Measurements from ENCODE around the gene ZFP36L1. TPM values are rescaled to one million over a fixed set of nuclear protein-coding genes. Genes with fewer than 3 reads are reported as not detected.

The ZFP36L1 gene
- total and polyA plus RNA-seq, 2 of the 13 experiments (the other 11 are each of a cell fraction or from before 2014, with no cell fraction given) = 7.4 to 10.2 TPM

DNA sequence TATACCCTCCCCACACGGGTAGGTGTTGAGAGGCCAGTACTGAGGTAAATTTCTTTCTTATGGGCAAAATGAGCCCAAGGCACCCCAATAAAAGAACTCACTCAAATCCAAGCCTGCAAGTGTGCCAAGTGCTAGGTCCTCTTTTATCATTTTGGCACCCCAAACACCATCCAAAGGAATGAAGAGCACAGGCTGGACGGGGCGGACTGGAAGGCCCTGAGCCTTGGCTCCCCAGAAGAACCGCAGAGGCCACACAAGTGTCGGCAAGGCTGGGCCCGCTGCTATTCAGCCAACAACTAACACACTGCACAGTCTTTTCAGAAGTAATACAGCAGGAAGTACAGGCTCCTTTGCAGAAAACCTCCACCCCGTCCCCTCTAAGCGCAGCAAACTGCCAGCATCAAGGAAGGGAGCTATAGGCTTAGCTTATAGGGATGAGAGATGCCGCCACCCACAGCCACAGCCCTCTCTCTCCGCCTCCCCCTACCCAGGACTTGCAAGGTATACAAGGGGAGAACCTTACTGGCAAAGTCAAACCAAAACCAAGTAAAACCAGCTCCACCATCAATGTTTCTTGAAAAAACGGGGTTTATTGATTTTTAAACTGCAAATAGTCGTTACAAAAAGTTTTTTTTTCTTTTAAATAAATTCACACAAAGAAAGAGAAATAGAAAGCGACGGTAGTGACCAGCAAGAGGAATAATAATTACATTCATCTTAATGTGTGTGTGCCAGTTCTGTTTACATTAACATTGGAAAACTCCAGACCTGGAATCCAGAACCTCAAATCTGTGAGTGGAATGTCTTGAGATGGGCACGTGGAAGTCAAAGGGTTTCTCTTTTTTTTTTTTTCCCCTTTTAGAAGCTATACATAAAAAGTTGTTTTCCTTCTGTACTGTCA lies 5.5 kb downstream of the ZFP36L1 start (continued):
- TF ChIP-seq, protein P1, sequence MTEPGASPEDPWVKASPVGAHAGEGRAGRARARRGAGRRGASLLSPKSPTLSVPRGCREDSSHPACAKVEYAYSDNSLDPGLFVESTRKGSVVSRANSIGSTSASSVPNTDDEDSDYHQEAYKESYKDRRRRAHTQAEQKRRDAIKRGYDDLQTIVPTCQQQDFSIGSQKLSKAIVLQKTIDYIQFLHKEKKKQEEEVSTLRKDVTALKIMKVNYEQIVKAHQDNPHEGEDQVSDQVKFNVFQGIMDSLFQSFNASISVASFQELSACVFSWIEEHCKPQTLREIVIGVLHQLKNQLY (CRISPR knock-in tag; IDR thresholded peaks at IDR 0.05) = no peak
- TF ChIP-seq ZNF24 (IDR thresholded peaks at IDR 0.05) (no peak), BCL6 (CRISPR knock-in tag; IDR thresholded peaks at IDR 0.05) (no peak), ZBTB8A (CRISPR knock-in tag; IDR thresholded peaks at IDR 0.05; ENCODE audit: borderline replicate concordance, low read depth) (no peak), TCF12 (IDR thresholded peaks at IDR 0.05) (no peak), TCF12 (CRISPR knock-in tag; IDR thresholded peaks at IDR 0.05) (no peak), ZC3H4 (CRISPR knock-in tag; IDR thresholded peaks at IDR 0.05; ENCODE audit: borderline replicate concordance) (0 out of 2 replicates have a peak, but pooled peaks have one; percentile 11), RCOR2 (CRISPR knock-in tag; IDR thresholded peaks at IDR 0.05) (no peak), DMAP1 (CRISPR knock-in tag; IDR thresholded peaks at IDR 0.05) (no peak), KMT2A (CRISPR knock-in tag; IDR thresholded peaks at IDR 0.05) (no peak), FOXA3 (CRISPR knock-in tag; IDR thresholded peaks at IDR 0.05) (no peak), ZNF552 (CRISPR knock-in tag; IDR thresholded peaks at IDR 0.05; ENCODE audit: borderline replicate concordance) (no peak), ZMYM4 (CRISPR knock-in tag; IDR thresholded peaks at IDR 0.05) (no peak), SSRP1 (CRISPR knock-in tag; IDR thresholded peaks at IDR 0.05) (peak; percentile 30), ZNF326 (CRISPR knock-in tag; IDR thresholded peaks at IDR 0.05; ENCODE audit: borderline replicate concordance) (no peak), ZC3H13 (CRISPR knock-in tag; IDR thresholded peaks at IDR 0.05) (peak; percentile 68), ZNF333 (CRISPR knock-in tag; IDR thresholded peaks at IDR 0.05; ENCODE audit: borderline replicate concordance) (no peak), ZMYM3 (CRISPR knock-in tag; IDR thresholded peaks at IDR 0.05) (no peak), PRPF4 (IDR thresholded peaks at IDR 0.05; ENCODE audit: low read depth, low read length, poor library complexity, severe bottlenecking) (peak; percentile 78), AHR (CRISPR knock-in tag; IDR thresholded peaks at IDR 0.05) (no peak), ZNF75D (CRISPR knock-in tag; IDR thresholded peaks at IDR 0.05; ENCODE audit: borderline replicate concordance) (0 out of 2 replicates have a peak, but pooled peaks have one; percentile 23), SRSF1 (optimal IDR thresholded peaks at IDR 0.05; ENCODE audit: low read depth, low read length) (peak; percentile 45), TEAD3 (CRISPR knock-in tag; optimal IDR thresholded peaks at IDR 0.05; ENCODE audit: borderline replicate concordance) (no peak), MTA1 (CRISPR knock-in tag; IDR thresholded peaks at IDR 0.05; ENCODE audit: borderline replicate concordance) (peak; percentile 34; the same call in 1 of the 2 replicates), AKAP8 (CRISPR knock-in tag; IDR thresholded peaks at IDR 0.05) (peak; percentile 53; the same call in 1 of the 2 replicates), ZNF615 (CRISPR knock-in tag; IDR thresholded peaks at IDR 0.05; ENCODE audit: borderline replicate concordance) (no peak), KDM5B (CRISPR knock-in tag; IDR thresholded peaks at IDR 0.05; ENCODE audit: borderline replicate concordance) (0 out of 2 replicates have a peak, but pooled peaks have one; percentile 22), EHMT2 (IDR thresholded peaks at IDR 0.05; ENCODE audit: borderline replicate concordance, low read depth, low read length) (no peak), FOXK2 (IDR thresholded peaks at IDR 0.05) (no peak)
- TF ChIP-seq, protein P2, sequence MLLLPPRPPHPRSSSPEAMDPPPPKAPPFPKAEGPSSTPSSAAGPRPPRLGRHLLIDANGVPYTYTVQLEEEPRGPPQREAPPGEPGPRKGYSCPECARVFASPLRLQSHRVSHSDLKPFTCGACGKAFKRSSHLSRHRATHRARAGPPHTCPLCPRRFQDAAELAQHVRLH (CRISPR knock-in tag; IDR thresholded peaks at IDR 0.05; ENCODE audit: borderline replicate concordance, low read depth) = 0 out of 2 replicates have a peak, but pooled peaks have one; percentile 34
- TF ChIP-seq, protein P3, sequence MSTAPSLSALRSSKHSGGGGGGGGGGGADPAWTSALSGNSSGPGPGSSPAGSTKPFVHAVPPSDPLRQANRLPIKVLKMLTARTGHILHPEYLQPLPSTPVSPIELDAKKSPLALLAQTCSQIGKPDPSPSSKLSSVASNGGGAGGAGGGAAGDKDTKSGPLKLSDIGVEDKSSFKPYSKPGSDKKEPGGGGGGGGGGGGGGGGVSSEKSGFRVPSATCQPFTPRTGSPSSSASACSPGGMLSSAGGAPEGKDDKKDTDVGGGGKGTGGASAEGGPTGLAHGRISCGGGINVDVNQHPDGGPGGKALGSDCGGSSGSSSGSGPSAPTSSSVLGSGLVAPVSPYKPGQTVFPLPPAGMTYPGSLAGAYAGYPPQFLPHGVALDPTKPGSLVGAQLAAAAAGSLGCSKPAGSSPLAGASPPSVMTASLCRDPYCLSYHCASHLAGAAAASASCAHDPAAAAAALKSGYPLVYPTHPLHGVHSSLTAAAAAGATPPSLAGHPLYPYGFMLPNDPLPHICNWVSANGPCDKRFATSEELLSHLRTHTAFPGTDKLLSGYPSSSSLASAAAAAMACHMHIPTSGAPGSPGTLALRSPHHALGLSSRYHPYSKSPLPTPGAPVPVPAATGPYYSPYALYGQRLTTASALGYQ (CRISPR knock-in tag; IDR thresholded peaks at IDR 0.05) = peak; percentile 20; the same call in 1 of the 2 replicates

All from HepG2 (cell line).